ENCODE measurements around the gene RENBP. TPM values are rescaled to one million over a fixed set of nuclear protein-coding genes. Genes with fewer than 3 reads are reported as not detected.

Gene RENBP
- total and polyA plus RNA-seq, 2 of the 13 experiments (the other 11 are each of a cell fraction or from before 2014, with no cell fraction given), result 1.4 to 2.6 TPM

DNA sequence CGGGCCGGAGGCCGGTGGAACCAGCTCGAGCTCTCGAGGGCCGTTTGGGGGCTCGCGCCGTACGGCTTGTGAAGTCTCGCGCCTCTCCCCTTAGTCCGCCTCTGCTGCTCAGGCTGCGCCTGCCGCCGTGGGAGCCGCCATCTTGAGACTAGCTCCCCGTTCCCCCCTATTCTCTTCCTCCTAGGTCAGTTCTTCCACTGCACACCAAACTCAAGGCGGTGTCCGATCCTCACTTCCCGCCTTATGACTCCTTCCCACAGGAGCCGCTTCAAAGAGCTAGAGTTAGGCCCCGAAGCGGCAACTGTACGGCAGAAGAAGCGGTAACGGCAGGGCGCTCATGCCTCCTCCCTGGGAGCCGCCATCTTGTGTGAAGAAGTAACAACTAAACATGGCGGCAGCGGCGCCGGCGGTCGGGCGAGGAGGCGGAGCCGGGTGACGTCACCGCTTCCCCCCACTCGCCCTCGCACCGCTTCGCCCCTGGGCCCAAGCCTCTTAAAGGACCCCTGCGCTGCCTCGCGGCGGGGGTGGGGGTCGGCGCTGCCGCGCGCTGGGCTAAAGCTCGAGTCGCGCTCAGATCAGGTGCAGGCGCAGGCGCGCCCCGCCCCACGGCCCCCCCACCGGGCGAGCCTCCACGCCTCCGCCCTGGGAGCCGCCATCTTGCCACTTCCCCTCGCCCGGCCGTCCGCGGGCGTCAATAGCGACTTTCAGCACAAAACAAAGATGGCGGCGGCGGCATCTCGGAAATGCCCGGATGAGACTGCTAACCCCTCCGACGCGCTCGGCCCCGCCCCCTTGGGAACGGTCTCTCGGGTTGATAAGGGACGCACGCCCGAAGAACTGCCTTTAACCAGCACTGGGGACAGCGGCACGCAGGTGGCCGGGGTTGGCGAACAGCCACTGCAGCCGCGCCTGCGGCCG, 27.3 kb upstream of the RENBP start, which contains the start of gene HCFC1 (continued):
- TF ChIP-seq, protein P1, sequence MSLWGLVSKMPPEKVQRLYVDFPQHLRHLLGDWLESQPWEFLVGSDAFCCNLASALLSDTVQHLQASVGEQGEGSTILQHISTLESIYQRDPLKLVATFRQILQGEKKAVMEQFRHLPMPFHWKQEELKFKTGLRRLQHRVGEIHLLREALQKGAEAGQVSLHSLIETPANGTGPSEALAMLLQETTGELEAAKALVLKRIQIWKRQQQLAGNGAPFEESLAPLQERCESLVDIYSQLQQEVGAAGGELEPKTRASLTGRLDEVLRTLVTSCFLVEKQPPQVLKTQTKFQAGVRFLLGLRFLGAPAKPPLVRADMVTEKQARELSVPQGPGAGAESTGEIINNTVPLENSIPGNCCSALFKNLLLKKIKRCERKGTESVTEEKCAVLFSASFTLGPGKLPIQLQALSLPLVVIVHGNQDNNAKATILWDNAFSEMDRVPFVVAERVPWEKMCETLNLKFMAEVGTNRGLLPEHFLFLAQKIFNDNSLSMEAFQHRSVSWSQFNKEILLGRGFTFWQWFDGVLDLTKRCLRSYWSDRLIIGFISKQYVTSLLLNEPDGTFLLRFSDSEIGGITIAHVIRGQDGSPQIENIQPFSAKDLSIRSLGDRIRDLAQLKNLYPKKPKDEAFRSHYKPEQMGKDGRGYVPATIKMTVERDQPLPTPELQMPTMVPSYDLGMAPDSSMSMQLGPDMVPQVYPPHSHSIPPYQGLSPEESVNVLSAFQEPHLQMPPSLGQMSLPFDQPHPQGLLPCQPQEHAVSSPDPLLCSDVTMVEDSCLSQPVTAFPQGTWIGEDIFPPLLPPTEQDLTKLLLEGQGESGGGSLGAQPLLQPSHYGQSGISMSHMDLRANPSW (CRISPR knock-in tag; IDR thresholded peaks at IDR 0.05; ENCODE audit: borderline replicate concordance), result no peak
- TF ChIP-seq MTA3 (CRISPR knock-in tag; IDR thresholded peaks at IDR 0.05) (no peak), MIER3 (CRISPR knock-in tag; IDR thresholded peaks at IDR 0.05; ENCODE audit: borderline replicate concordance) (no peak), PCBP2 (optimal IDR thresholded peaks at IDR 0.05; ENCODE audit: low read depth, low read length, poor library complexity, severe bottlenecking) (no peak), YEATS4 (CRISPR knock-in tag; IDR thresholded peaks at IDR 0.05; ENCODE audit: borderline replicate concordance) (peak; percentile 59; the same call in 1 of the 2 replicates), KDM5A (IDR thresholded peaks at IDR 0.05; ENCODE audit: borderline replicate concordance, low read length) (no peak), THYN1 (CRISPR knock-in tag; IDR thresholded peaks at IDR 0.05; ENCODE audit: borderline replicate concordance, low read depth) (no peak), ELF3 (CRISPR knock-in tag; IDR thresholded peaks at IDR 0.05) (no peak), ZNF552 (CRISPR knock-in tag; IDR thresholded peaks at IDR 0.05; ENCODE audit: borderline replicate concordance) (no peak), ZNF543 (CRISPR knock-in tag; IDR thresholded peaks at IDR 0.05) (no peak; the same call in 1 of the 2 replicates), HNRNPK (IDR thresholded peaks at IDR 0.05; ENCODE audit: low read depth, low read length, poor library complexity, severe bottlenecking) (no peak), ARNT (IDR thresholded peaks at IDR 0.05) (no peak), NCOA2 (CRISPR knock-in tag; IDR thresholded peaks at IDR 0.05) (no peak), REL (CRISPR knock-in tag; conservative IDR thresholded peaks at IDR 0.05) (no peak), ZNF672 (CRISPR knock-in tag; IDR thresholded peaks at IDR 0.05) (no peak), TAF1 (CRISPR knock-in tag; IDR thresholded peaks at IDR 0.05) (peak; percentile 84), ZBTB20 (CRISPR knock-in tag; IDR thresholded peaks at IDR 0.05; ENCODE audit: borderline replicate concordance, low read depth) (no peak), GATA4 (IDR thresholded peaks at IDR 0.05; ENCODE audit: borderline replicate concordance, low read depth) (no peak), SETDB1 (CRISPR knock-in tag; IDR thresholded peaks at IDR 0.05; ENCODE audit: borderline replicate concordance) (no peak), SNAI1 (CRISPR knock-in tag; IDR thresholded peaks at IDR 0.05; ENCODE audit: borderline replicate concordance) (no peak)
- TF ChIP-seq, protein P2, sequence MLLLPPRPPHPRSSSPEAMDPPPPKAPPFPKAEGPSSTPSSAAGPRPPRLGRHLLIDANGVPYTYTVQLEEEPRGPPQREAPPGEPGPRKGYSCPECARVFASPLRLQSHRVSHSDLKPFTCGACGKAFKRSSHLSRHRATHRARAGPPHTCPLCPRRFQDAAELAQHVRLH (CRISPR knock-in tag; IDR thresholded peaks at IDR 0.05; ENCODE audit: borderline replicate concordance, low read depth), result no peak
- TF ChIP-seq, protein P3, sequence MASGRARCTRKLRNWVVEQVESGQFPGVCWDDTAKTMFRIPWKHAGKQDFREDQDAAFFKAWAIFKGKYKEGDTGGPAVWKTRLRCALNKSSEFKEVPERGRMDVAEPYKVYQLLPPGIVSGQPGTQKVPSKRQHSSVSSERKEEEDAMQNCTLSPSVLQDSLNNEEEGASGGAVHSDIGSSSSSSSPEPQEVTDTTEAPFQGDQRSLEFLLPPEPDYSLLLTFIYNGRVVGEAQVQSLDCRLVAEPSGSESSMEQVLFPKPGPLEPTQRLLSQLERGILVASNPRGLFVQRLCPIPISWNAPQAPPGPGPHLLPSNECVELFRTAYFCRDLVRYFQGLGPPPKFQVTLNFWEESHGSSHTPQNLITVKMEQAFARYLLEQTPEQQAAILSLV (CRISPR knock-in tag; IDR thresholded peaks at IDR 0.05; ENCODE audit: borderline replicate concordance), result peak; percentile 26; the same call in 1 of the 2 replicates
- TF ChIP-seq, protein P4, sequence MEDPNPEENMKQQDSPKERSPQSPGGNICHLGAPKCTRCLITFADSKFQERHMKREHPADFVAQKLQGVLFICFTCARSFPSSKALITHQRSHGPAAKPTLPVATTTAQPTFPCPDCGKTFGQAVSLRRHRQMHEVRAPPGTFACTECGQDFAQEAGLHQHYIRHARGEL (CRISPR knock-in tag; IDR thresholded peaks at IDR 0.05), result no peak
- TF ChIP-seq, protein P5, sequence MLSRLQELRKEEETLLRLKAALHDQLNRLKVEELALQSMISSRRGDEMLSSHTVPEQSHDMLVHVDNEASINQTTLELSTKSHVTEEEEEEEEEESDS (CRISPR knock-in tag; IDR thresholded peaks at IDR 0.05; ENCODE audit: borderline replicate concordance), result 0 out of 2 replicates have a peak, but pooled peaks have one; percentile 25

Data from HepG2 (cell line).